K562 (cell line): ENCODE data around the gene AGRN. TPM values are rescaled to one million over a fixed set of nuclear protein-coding genes. Genes with fewer than 3 reads are reported as not detected.

Source experiments
- ATAC-seq: fragments of 200-7000 bp; cut with Tn5 transposase; 3 replicates; pipeline ENCODE4 v1.9.1; 2020; ENCODE audit warnings: moderate library complexity
- BruUV-seq: library from RNA; stranded (reverse); fragments of 400-500 nt; replicated peaks from 2 replicates; lab custom pipeline; 2021; lab: Mats Ljungman, UMichigan
- CTCF ChIA-PET: fragments of 300-600 bp; formaldehyde crosslinking; extraction: SDS; loops from one replicate; lab custom pipeline; 2021; ENCODE audit warnings: low intra/inter-chr PET ratio; lab: Yijun Ruan, JAX
- POLR2A ChIA-PET: fragments of 300-600, 350-650 bp; sonication (Branson Sonifier 250); formaldehyde crosslinking; extraction: SDS; loops from one replicate; lab custom pipeline; 2021; ENCODE audit warnings: antibody characterized with exemption, inconsistent platforms; lab: Yijun Ruan, JAX
- DNase-seq, 4 experiments: peaks; one replicate each; pipeline versions ENCODE4 v3.0.0 to v3.0.0-alpha.2; 2011 to 2018; ENCODE audit warnings: low spot score in 3 of 4, mixed read lengths in 3 of 4; ENCODE audit errors: extremely low read depth in 1 of 4
- FAIRE-seq: peaks from 2 replicates; lab custom pipeline; 2011; peaks lifted over from hg19 to GRCh38; lab: Jason Lieb, UNC
- H2AFZ ChIP-seq: 2 replicates; pipeline ENCODE4 v1.6.0; 2011; ENCODE audit warnings: low read depth, low read length, control low read depth, inconsistent platforms
- H3K27ac ChIP-seq: fragments of 200-600 bp; 3 replicates; pipeline ENCODE4 v1.8.0; 2011; ENCODE audit warnings: low read depth, mild to moderate bottlenecking, control low read depth, inconsistent platforms, low read length, moderate library complexity, mixed read lengths; ENCODE audit errors: extremely low read depth
- H3K27me3 ChIP-seq, 2 experiments: fragments of 300-600 bp in 1 of 2; 2 replicates in 1 of 2; 3 replicates in 1 of 2; pipeline versions ENCODE4 v1.6.0 to v1.8.0; 2011; ENCODE audit warnings: inconsistent platforms in 2 of 2, low read length in 2 of 2, mild to moderate bottlenecking in 1 of 2, mixed read lengths in 1 of 2, moderate library complexity in 1 of 2; ENCODE audit not compliant: control insufficient read depth in 2 of 2, insufficient read depth in 2 of 2
- H3K36me3 ChIP-seq: fragments of 300-600 bp; 3 replicates; pipeline ENCODE4 v1.8.0; 2011; ENCODE audit warnings: mild to moderate bottlenecking, low read length, inconsistent platforms; ENCODE audit not compliant: control insufficient read depth, insufficient read depth
- H3K4me1 ChIP-seq, 2 experiments: fragments of 200-600 bp in 1 of 2; replicated peaks in 1 of 2; 2 replicates in 1 of 2; 3 replicates in 1 of 2; pipeline versions ENCODE4 v1.5.1 to v1.8.0; 2011; ENCODE audit warnings: inconsistent platforms in 2 of 2, low read length in 2 of 2, mild to moderate bottlenecking in 1 of 2, mixed read lengths in 1 of 2, moderate library complexity in 1 of 2; ENCODE audit not compliant: control insufficient read depth in 2 of 2, insufficient read depth in 2 of 2
- H3K4me2 ChIP-seq: 2 replicates; pipeline ENCODE4 v1.6.1; 2011; ENCODE audit warnings: low read length, control low read depth, inconsistent platforms, mixed read lengths; ENCODE audit not compliant: insufficient read depth
- H3K4me3 ChIP-seq: fragments of 200-600 bp; sonication (generic), shearing (Covaris generic); 2 replicates; pipeline ENCODE4 v1.5.1; 2016; ENCODE audit warnings: control low read depth, inconsistent platforms
- H3K79me2 ChIP-seq: fragments of 200-600 bp; 3 replicates; pipeline ENCODE4 v1.8.0; 2011; ENCODE audit warnings: low read length, inconsistent platforms; ENCODE audit not compliant: control insufficient read depth, insufficient read depth
- H3K9ac ChIP-seq, 2 experiments: 2 replicates each; pipeline versions ENCODE4 v1.6.0 to v1.6.1; 2011; ENCODE audit warnings: low read depth in 2 of 2, low read length in 2 of 2, control low read depth in 1 of 2, inconsistent platforms in 1 of 2, mild to moderate bottlenecking in 1 of 2, mixed read lengths in 1 of 2; ENCODE audit not compliant: insufficient read depth in 1 of 2
- H3K9me1 ChIP-seq: one replicate; pipeline ENCODE4 v1.6.0; 2011; ENCODE audit warnings: inconsistent platforms, mild to moderate bottlenecking, low read length, moderate library complexity; ENCODE audit not compliant: control insufficient read depth, insufficient read depth
- H3K9me3 ChIP-seq: replicated peaks from 2 replicates; pipeline ENCODE4 v1.5.1; 2011; ENCODE audit warnings: low read depth, low read length, inconsistent platforms; ENCODE audit not compliant: control insufficient read depth, insufficient read depth
- H4K20me1 ChIP-seq: replicated peaks from 2 replicates; pipeline ENCODE4 v1.6.1; 2011; ENCODE audit warnings: low read length, inconsistent platforms, mixed read lengths; ENCODE audit not compliant: control insufficient read depth, insufficient read depth
- CEBPG ChIP-seq, 3 experiments: fragments of 200-800 bp in 1 of 3; sonication (Bioruptor generic) in 1 of 3; sonication (generic) in 1 of 3; formaldehyde crosslinking in 1 of 3; IDR thresholded peaks in 2 of 3; conservative IDR thresholded peaks in 1 of 3; 2 replicates each; pipeline versions ENCODE4 v1.6.1 to v1.8.0; 2016 to 2022; ENCODE audit warnings: missing compliant biosample characterization in 2 of 3, missing genetic modification characterization in 2 of 3, mild to moderate bottlenecking in 1 of 3, missing genetic modification reagents in 1 of 3
- E2F3 ChIP-seq: fragments of 250-450 bp; sonication (Bioruptor Pico); IDR thresholded peaks from 2 replicates; pipeline ENCODE4 v1.4.0; 2020; ENCODE audit warnings: mild to moderate bottlenecking
- HDGF ChIP-seq: fragments of 450-650 bp; IDR thresholded peaks from 2 replicates; pipeline ENCODE4 v1.6.1; 2016
- SAFB ChIP-seq: fragments of 200-400 bp; formaldehyde crosslinking; IDR thresholded peaks from 2 replicates; pipeline ENCODE4 v1.6.1; 2017; ENCODE audit warnings: low read depth, low read length, borderline replicate concordance
- ZNF324 ChIP-seq: fragments of 250-450 bp; sonication (Bioruptor Pico); IDR thresholded peaks from 2 replicates; pipeline ENCODE4 v1.4.0; 2020; ENCODE audit warnings: mild to moderate bottlenecking
- ZNF583 ChIP-seq: fragments of 250-450 bp; sonication (Bioruptor Pico); IDR thresholded peaks from 2 replicates; pipeline ENCODE4 v1.4.0; 2020
- WGBS: fragments of 100-300 bp; shearing (Covaris generic); methylation state at CpG from one replicate; pipeline ENCODE4 v1.1.6; 2016; ENCODE audit warnings: low coverage, mixed read lengths; ENCODE audit not compliant: insufficient coverage; ENCODE audit errors: missing lambda C conversion rate; 5-methylcytosine and 5-hydroxymethylcytosine counted together
- in situ Hi-C: fragments of 300-500 bp; cut with MboI; formaldehyde crosslinking; loops from 4 replicates; pipeline ENCODE4 v1.15.0; 2018; ENCODE audit warnings: inconsistent platforms, mixed read lengths
- intact Hi-C: fragments of 100-400 bp; cut with micrococcal nuclease; formaldehyde crosslinking; loops from 2 replicates; pipeline ENCODE4 v1.14.2; 2022
- polyA plus RNA-seq, 8 experiments: library from polyadenylated mRNA; depleted of rRNA in 4 of 8; stranded (reverse) in 5 of 8; unstranded in 3 of 8; fragments of >200 nt; fragmentation: Nextera tagmentation in 2 of 8; fragmentation: Illumina TruSeq in 1 of 8; extraction: Ambion mirVana in 2 of 8; extraction: Trizol in 1 of 8; gene quantifications; 2 replicates each; pipeline versions ENCODE4 v1.2.1 to v1.2.3, GENCODE V29; 2011 to 2014; ENCODE audit warnings: inconsistent platforms in 1 of 8, missing spikeins in 1 of 8
- total RNA-seq, 7 experiments: library from RNA; depleted of rRNA in 6 of 7; stranded (reverse); fragments of >200 nt in 6 of 7; fragmentation: Illumina TruSeq in 2 of 7; extraction: Trizol in 2 of 7; gene quantifications; 2 replicates each; pipeline versions ENCODE4 v1.2.1 to v1.2.3, GENCODE V29; 2011 to 2021; ENCODE audit warnings: low replicate concordance in 1 of 7
- TF ChIP-seq, protein P1 (sequence below): sonication (generic); formaldehyde crosslinking; IDR thresholded peaks from 2 replicates; pipeline ENCODE4 v1.8.1; 2022; ENCODE audit warnings: missing genetic modification reagents
- TF ChIP-seq, protein P2 (sequence below): fragments of 250-450 bp; sonication (Bioruptor Pico); IDR thresholded peaks from 2 replicates; pipeline ENCODE4 v1.8.0; 2021; ENCODE audit warnings: borderline replicate concordance, mild to moderate bottlenecking, moderate library complexity; ENCODE audit not compliant: poor library complexity, severe bottlenecking
- TF ChIP-seq, protein P3 (sequence below), 2 experiments: fragments of 450-650 bp in 1 of 2; sonication (generic) in 1 of 2; formaldehyde crosslinking in 1 of 2; IDR thresholded peaks in 1 of 2; conservative IDR thresholded peaks in 1 of 2; 2 replicates each; pipeline versions ENCODE4 v1.6.1 to v1.8.1; 2016 to 2023; ENCODE audit warnings: mild to moderate bottlenecking in 2 of 2, moderate library complexity in 2 of 2, inconsistent platforms in 1 of 2, missing genetic modification reagents in 1 of 2

Gene AGRN
- total and polyA plus RNA-seq, 9 of the 15 experiments (the other 6 are each of a cell fraction or from before 2014, with no cell fraction given): 0.04 to 111 (median 18.1) TPM

DNA sequence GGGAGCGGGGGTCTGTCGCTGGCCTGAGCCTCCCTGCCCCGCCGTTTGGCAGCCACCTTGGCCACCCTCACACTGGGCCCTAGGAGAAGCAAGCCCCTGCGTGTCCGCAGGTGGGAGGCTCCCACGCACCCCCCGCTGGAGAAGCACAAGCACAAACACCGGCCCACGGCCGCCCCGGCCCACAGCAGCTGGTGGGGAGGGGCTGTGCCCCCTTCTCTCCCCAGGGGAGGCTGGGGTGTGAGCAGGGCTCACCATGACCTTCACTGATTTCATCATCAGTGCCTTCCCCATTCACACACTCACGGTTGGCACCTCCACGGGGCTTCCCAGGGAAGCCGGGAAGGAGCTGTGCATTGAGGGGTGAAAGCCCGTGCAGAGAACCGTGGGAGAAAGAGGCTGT is 7.9 kb downstream of the AGRN start:
- ATAC-seq (no peak), DNase-seq (no peak), FAIRE-seq (no peak)
- TF ChIP-seq CEBPG (CRISPR knock-in tag; IDR thresholded peaks at IDR 0.05) (0 out of 2 replicates have a peak, but pooled peaks have one; percentile 12), CEBPG (tag; conservative IDR thresholded peaks at IDR 0.05 in 1 of 2, IDR thresholded peaks at IDR 0.05 in 1 of 2) (no peak), SAFB (no peak), E2F3 (CRISPR knock-in tag) (no peak), ZNF324 (CRISPR knock-in tag) (no peak), HDGF (no peak), ZNF583 (no peak)
- TF ChIP-seq, protein P1, sequence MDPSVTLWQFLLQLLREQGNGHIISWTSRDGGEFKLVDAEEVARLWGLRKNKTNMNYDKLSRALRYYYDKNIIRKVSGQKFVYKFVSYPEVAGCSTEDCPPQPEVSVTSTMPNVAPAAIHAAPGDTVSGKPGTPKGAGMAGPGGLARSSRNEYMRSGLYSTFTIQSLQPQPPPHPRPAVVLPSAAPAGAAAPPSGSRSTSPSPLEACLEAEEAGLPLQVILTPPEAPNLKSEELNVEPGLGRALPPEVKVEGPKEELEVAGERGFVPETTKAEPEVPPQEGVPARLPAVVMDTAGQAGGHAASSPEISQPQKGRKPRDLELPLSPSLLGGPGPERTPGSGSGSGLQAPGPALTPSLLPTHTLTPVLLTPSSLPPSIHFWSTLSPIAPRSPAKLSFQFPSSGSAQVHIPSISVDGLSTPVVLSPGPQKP (CRISPR knock-in tag): no peak
- TF ChIP-seq, protein P2, sequence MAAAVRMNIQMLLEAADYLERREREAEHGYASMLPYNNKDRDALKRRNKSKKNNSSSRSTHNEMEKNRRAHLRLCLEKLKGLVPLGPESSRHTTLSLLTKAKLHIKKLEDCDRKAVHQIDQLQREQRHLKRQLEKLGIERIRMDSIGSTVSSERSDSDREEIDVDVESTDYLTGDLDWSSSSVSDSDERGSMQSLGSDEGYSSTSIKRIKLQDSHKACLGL (CRISPR knock-in tag): no peak
- TF ChIP-seq, protein P3, sequence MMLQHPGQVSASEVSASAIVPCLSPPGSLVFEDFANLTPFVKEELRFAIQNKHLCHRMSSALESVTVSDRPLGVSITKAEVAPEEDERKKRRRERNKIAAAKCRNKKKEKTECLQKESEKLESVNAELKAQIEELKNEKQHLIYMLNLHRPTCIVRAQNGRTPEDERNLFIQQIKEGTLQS (IDR thresholded peaks at IDR 0.05): peak; percentile 14; the same call in 1 of the 2 replicates
- TF ChIP-seq, protein P3 (CRISPR knock-in tag; conservative IDR thresholded peaks at IDR 0.05): no peak
- intact Hi-C loops (no loop called here), in situ Hi-C loops (no loop called here)
- POLR2A ChIA-PET: interaction anchor here (1.1 kb wide), 1 partner anchor 278 kb away, joined by 3 read pairs; no protein-coding TSS in a partner anchor
- H3K9me3 ChIP-seq: no peaks in the 10 kb centered on the region
- H3K4me3 ChIP-seq: no peak overlapping the region
- H3K4me2 ChIP-seq: no peak overlapping the region
- peaks cover 45% of the 10 kb centered on the region; the same call in 2 of the 3 replicates for H3K36me3 ChIP-seq
- no TSS peak for BruUV-seq
- peaks cover 6% of the 10 kb centered on the region for H3K9me1 ChIP-seq
- H3K4me1 ChIP-seq: peaks cover 15 to 70% of the 10 kb centered on the region in 2 experiments; a peak in 4 of 5 replicates
- H2AFZ ChIP-seq: no peak overlapping the region
- 85% methylated on average over 13 of the region's 17 CpGs for WGBS
- no peaks in the 10 kb centered on the region for H3K27me3 ChIP-seq
- no peak overlapping the region for H3K27ac ChIP-seq
- CTCF ChIA-PET: no interaction called here
- H3K79me2 ChIP-seq: peaks cover 17% of the 10 kb centered on the region
- H3K9ac ChIP-seq: peak overlapping the region in 1 of 2 experiments; percentile 68; a peak in 2 of 4 replicates
- peaks cover 23% of the 10 kb centered on the region for H4K20me1 ChIP-seq
